DOHH2 (cell line): ENCODE measurements around the gene VWA1.

Experiments
- EZH2phosphoT487 ChIP-seq: fragments of 200-600 bp; sonication (generic); IDR thresholded peaks from 2 replicates; pipeline ENCODE4 v1.6.1; 2017; ENCODE audit warnings: borderline replicate concordance, mild to moderate bottlenecking, antibody characterized with exemption, low read length, moderate library complexity, mixed read lengths
- TF ChIP-seq, protein P1 (sequence below): fragments of 200-600 bp; sonication (generic); IDR thresholded peaks from one replicate; pipeline ENCODE4 v1.5.1; 2014; ENCODE audit warnings: antibody characterized with exemption, mild to moderate bottlenecking, low read depth, low read length; ENCODE audit not compliant: poor library complexity, severe bottlenecking

DNA sequence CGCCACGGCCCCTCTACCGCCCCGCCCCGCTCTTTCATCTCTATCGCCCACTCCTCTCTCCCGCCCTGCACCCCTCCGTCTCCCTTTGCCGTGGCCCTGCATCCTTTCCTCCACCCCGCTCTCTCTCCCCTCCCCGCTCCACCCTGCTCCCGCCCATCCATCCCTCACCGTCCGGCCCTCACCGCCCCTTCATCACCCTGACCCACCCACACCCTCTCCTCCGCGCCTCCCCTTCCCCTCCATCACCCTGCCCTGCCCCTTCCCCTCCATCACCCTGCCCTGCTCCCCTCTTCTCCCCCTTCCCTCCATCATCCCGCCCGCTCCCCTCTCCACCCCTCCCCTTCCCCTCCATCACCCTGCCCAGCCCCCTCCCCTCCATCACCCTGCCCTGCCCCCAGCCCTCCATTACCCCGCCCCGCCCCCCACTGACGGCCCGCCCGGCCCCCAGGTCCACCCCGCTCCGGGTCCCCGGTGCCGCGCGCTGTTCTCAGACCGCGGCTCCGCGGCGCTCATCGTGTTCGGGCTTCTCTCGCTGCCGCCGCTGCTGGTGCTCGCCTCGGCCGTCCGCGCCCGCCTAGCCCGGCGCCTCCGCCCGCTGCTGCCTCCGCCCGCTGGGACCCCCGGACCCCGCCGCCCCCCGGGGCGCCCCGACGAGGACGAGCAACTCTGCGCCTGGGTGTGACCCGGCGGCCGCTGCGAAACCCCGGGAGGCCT lies 8.2 kb upstream of the VWA1 start:
- TF ChIP-seq, protein P1, sequence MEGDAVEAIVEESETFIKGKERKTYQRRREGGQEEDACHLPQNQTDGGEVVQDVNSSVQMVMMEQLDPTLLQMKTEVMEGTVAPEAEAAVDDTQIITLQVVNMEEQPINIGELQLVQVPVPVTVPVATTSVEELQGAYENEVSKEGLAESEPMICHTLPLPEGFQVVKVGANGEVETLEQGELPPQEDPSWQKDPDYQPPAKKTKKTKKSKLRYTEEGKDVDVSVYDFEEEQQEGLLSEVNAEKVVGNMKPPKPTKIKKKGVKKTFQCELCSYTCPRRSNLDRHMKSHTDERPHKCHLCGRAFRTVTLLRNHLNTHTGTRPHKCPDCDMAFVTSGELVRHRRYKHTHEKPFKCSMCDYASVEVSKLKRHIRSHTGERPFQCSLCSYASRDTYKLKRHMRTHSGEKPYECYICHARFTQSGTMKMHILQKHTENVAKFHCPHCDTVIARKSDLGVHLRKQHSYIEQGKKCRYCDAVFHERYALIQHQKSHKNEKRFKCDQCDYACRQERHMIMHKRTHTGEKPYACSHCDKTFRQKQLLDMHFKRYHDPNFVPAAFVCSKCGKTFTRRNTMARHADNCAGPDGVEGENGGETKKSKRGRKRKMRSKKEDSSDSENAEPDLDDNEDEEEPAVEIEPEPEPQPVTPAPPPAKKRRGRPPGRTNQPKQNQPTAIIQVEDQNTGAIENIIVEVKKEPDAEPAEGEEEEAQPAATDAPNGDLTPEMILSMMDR = no peak
- no peak for TF ChIP-seq EZH2phosphoT487
